DMS53 treated with DMSO at 0.1 percent for 48 hours (cell line): ENCODE results near the gene ADAT3.
A peak's percentile ranks its signal among the peaks of the same experiment; 100 is the strongest.
"Not testable (repeated sequence)": the region's sequence is repeated elsewhere in the genome, so short reads cannot be mapped to it uniquely, and the experiment has no call there.

ENCODE experiments used
- DNase-seq: peaks from one replicate; lab custom pipeline; 2025; ENCODE audit not compliant: unreplicated experiment; lab: John Stamatoyannopoulos, UW

The ADAT3 gene

GRCh38 chr19:1866693-1867348, 38.4 kb upstream of the ADAT3 start:
- no peak for DNase-seq

- DNase-seq: no peak
These were observed 37.9 kb upstream of the ADAT3 start for GRCh38 chr19:1867349-1867724.

- DNase-seq: no peak
These were observed 36.2 kb upstream of the ADAT3 start for GRCh38 chr19:1868971-1869370.

GRCh38 chr19:1871140-1871597, 34.0 kb upstream of the ADAT3 start:
- DNase-seq: no peak

GRCh38 chr19:1871630-1872029, 33.6 kb upstream of the ADAT3 start:
- DNase-seq: no peak

- DNase-seq: no peak
These were observed 32.2 kb upstream of the ADAT3 start for GRCh38 chr19:1872807-1873523.

- no peak for DNase-seq
These were observed 31.4 kb upstream of the ADAT3 start for GRCh38 chr19:1873524-1874473.

GRCh38 chr19:1874554-1875185, 30.5 kb upstream of the ADAT3 start:
- peak; percentile 4 for DNase-seq

- not testable (repeated sequence) for DNase-seq
These were observed 29.9 kb upstream of the ADAT3 start for GRCh38 chr19:1875265-1875645.

- DNase-seq: peak; percentile 71
These were observed 29.3 kb upstream of the ADAT3 start for GRCh38 chr19:1875646-1876495.

GRCh38 chr19:1876496-1877279, 28.5 kb upstream of the ADAT3 start:
- DNase-seq: not testable (repeated sequence)

- not testable (repeated sequence) for DNase-seq
These were observed 27.9 kb upstream of the ADAT3 start for GRCh38 chr19:1877280-1877660.

- not testable (repeated sequence) for DNase-seq
These were observed 26.6 kb upstream of the ADAT3 start for GRCh38 chr19:1878583-1878982.

- not testable (repeated sequence) for DNase-seq
These were observed 25.2 kb upstream of the ADAT3 start for GRCh38 chr19:1879982-1880381.

- DNase-seq: no peak
These were observed 24.4 kb upstream of the ADAT3 start for GRCh38 chr19:1880611-1881392.

GRCh38 chr19:1881393-1882088, 23.7 kb upstream of the ADAT3 start:
- not testable (repeated sequence) for DNase-seq

- DNase-seq: no peak
These were observed 23.0 kb upstream of the ADAT3 start for GRCh38 chr19:1882089-1882785.
